OCI-LY1 (cell line): ENCODE results near the gene HLCS.

Experiments used
- H2AFZ ChIP-seq: fragments of 200-600 bp; sonication (generic), shearing (Covaris generic); 2 replicates; pipeline ENCODE4 v1.6.0; 2014; ENCODE audit warnings: antibody characterized with exemption, mild to moderate bottlenecking, low read length
- H3F3A ChIP-seq: fragments of 200-600 bp; sonication (generic), shearing (Covaris generic); 2 replicates; pipeline ENCODE4 v1.6.0; 2014; ENCODE audit warnings: mild to moderate bottlenecking, antibody characterized with exemption, low read length, moderate library complexity; ENCODE audit not compliant: insufficient read depth
- H3K27ac ChIP-seq: fragments of 200-600 bp; sonication (generic); 2 replicates; pipeline ENCODE4 v1.5.1; 2014; ENCODE audit warnings: low read length, mixed run types, mild to moderate bottlenecking, low read depth; ENCODE audit not compliant: poor library complexity, severe bottlenecking
- H3K27me3 ChIP-seq: fragments of 200-600 bp; sonication (generic); 2 replicates; pipeline ENCODE4 v1.6.0; 2014; ENCODE audit warnings: antibody characterized with exemption, mild to moderate bottlenecking, low read length, moderate library complexity; ENCODE audit not compliant: insufficient read depth
- H3K36me3 ChIP-seq: fragments of 200-600 bp; sonication (generic); 2 replicates; pipeline ENCODE4 v1.6.1; 2014; ENCODE audit warnings: mild to moderate bottlenecking, antibody characterized with exemption, low read length, moderate library complexity, mixed read lengths; ENCODE audit not compliant: insufficient read depth
- H3K4me1 ChIP-seq: fragments of 200-600 bp; sonication (generic); 2 replicates; pipeline ENCODE4 v1.5.1; 2014; ENCODE audit warnings: mild to moderate bottlenecking, low read length, moderate library complexity; ENCODE audit not compliant: insufficient read depth, severe bottlenecking
- H3K4me2 ChIP-seq: fragments of 200-600 bp; sonication (generic), shearing (Covaris generic); 2 replicates; pipeline ENCODE4 v1.6.1; 2014; ENCODE audit warnings: low read length
- H3K4me3 ChIP-seq: fragments of 200-600 bp; sonication (generic); 2 replicates; pipeline ENCODE4 v1.5.1; 2014; ENCODE audit warnings: low read length, low read depth, mild to moderate bottlenecking, mixed read lengths; ENCODE audit not compliant: poor library complexity, severe bottlenecking
- H3K79me2 ChIP-seq: fragments of 200-600 bp; shearing (Covaris generic); 2 replicates; pipeline ENCODE4 v1.6.1; 2016; ENCODE audit warnings: mixed run types, low read length, mixed read lengths; ENCODE audit not compliant: insufficient read depth
- H3K9ac ChIP-seq: fragments of 200-600 bp; sonication (generic), shearing (Covaris generic); 2 replicates; pipeline ENCODE4 v1.6.1; 2014; ENCODE audit warnings: mild to moderate bottlenecking, low read length, mixed read lengths
- H3K9me2 ChIP-seq: fragments of 200-600 bp; sonication (generic), shearing (Covaris generic); 2 replicates; pipeline ENCODE4 v1.6.1; 2014; ENCODE audit warnings: low read depth, mild to moderate bottlenecking, low read length, mixed read lengths
- H3K9me3 ChIP-seq: fragments of 200-600 bp; shearing (Covaris generic); 2 replicates; pipeline ENCODE4 v1.6.1; 2014; ENCODE audit warnings: low read length, mixed read lengths
- H4K20me1 ChIP-seq: fragments of 200-600 bp; sonication (generic), shearing (Covaris generic); 2 replicates; pipeline ENCODE4 v1.6.0; 2016; ENCODE audit warnings: mild to moderate bottlenecking, low read length; ENCODE audit not compliant: insufficient read depth
- EZH2 ChIP-seq: fragments of 200-600 bp; sonication (generic), shearing (Covaris generic); IDR thresholded peaks from 2 replicates; pipeline ENCODE4 v1.8.0; 2017; ENCODE audit warnings: borderline replicate concordance, mixed run types, mild to moderate bottlenecking, antibody characterized with exemption, low read length, moderate library complexity, mixed read lengths
- TF ChIP-seq, protein P1 (sequence below): fragments of 200-600 bp; sonication (generic), shearing (Covaris generic); IDR thresholded peaks from 2 replicates; pipeline ENCODE4 v1.5.1; 2017; ENCODE audit warnings: mild to moderate bottlenecking, antibody characterized with exemption, low read length, moderate library complexity, mixed read lengths

The HLCS gene

DNA sequence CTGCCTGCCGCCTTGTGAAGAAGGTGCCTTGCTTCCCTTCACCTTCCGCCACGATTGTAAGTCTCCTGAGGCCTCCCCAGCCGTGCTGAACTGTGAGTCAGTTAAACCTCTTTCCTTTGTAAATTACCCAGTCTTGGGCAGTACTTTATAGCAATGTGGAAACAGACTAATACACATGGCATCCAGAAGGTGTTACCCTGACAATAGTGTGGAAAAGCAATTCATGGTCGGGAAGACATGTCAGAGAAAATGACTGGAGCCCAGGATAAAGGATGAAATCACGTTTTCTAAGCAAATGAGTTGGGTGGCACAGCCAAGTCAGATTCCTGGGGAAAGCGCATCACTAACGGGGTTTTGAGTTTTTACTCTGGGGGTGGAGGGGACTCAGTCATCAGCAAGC, 76.4 kb downstream of the HLCS start:
- no peak overlapping the region for H3K27ac ChIP-seq

DNA sequence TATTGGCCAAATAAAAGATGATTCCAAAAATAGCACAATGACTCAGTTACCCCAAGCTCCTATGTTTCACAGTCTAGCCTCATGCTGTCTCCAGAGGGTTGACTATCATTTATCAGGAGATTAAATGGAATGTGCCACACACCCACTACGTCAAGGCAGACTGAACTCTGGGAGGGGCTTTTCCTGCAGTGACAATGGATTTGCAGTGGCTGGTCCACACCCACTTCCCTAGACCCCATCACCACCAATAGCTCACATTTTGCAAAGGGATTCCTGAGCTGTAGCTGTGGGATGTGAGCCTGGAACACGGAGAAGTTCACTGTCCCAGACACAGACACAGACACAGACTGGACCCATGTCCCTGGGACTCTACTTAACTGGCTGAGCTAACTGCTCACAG, 77.1 kb downstream of the HLCS start:
- no peak for TF ChIP-seq EZH2
- TF ChIP-seq, protein P1, sequence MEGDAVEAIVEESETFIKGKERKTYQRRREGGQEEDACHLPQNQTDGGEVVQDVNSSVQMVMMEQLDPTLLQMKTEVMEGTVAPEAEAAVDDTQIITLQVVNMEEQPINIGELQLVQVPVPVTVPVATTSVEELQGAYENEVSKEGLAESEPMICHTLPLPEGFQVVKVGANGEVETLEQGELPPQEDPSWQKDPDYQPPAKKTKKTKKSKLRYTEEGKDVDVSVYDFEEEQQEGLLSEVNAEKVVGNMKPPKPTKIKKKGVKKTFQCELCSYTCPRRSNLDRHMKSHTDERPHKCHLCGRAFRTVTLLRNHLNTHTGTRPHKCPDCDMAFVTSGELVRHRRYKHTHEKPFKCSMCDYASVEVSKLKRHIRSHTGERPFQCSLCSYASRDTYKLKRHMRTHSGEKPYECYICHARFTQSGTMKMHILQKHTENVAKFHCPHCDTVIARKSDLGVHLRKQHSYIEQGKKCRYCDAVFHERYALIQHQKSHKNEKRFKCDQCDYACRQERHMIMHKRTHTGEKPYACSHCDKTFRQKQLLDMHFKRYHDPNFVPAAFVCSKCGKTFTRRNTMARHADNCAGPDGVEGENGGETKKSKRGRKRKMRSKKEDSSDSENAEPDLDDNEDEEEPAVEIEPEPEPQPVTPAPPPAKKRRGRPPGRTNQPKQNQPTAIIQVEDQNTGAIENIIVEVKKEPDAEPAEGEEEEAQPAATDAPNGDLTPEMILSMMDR = no peak
- H3K79me2 ChIP-seq = no peaks in the 10 kb centered on the region
- peaks cover 6% of the 10 kb centered on the region for H3K9me3 ChIP-seq
- no peak overlapping the region for H3K4me3 ChIP-seq
- H3K9ac ChIP-seq = no peak overlapping the region
- no peaks in the 10 kb centered on the region for H3K9me2 ChIP-seq
- no peaks in the 10 kb centered on the region for H4K20me1 ChIP-seq
- no peaks in the 10 kb centered on the region for H3F3A ChIP-seq
- H3K27ac ChIP-seq = no peak overlapping the region
- H2AFZ ChIP-seq = no peak overlapping the region
- H3K4me1 ChIP-seq = no peaks in the 10 kb centered on the region
- no peaks in the 10 kb centered on the region for H3K27me3 ChIP-seq
- H3K36me3 ChIP-seq = no peaks in the 10 kb centered on the region
- no peak overlapping the region for H3K4me2 ChIP-seq

More for the DNA sequence above, 76.4 kb downstream of the HLCS start:
- H3F3A ChIP-seq = no peaks in the 10 kb centered on the region
- H4K20me1 ChIP-seq = no peaks in the 10 kb centered on the region
- no peaks in the 10 kb centered on the region for H3K79me2 ChIP-seq
- no peak overlapping the region for H3K9ac ChIP-seq
- no peaks in the 10 kb centered on the region for H3K4me1 ChIP-seq
- no peak overlapping the region for H2AFZ ChIP-seq
- peaks cover 4% of the 10 kb centered on the region; the same call in 1 of the 2 replicates for H3K36me3 ChIP-seq
- no peak overlapping the region for H3K4me3 ChIP-seq
- H3K9me2 ChIP-seq = no peaks in the 10 kb centered on the region
- H3K4me2 ChIP-seq = no peak overlapping the region
- no peaks in the 10 kb centered on the region for H3K27me3 ChIP-seq
- no peak for TF ChIP-seq EZH2
- TF ChIP-seq, protein P1 = no peak
- H3K9me3 ChIP-seq = no peaks in the 10 kb centered on the region

DNA sequence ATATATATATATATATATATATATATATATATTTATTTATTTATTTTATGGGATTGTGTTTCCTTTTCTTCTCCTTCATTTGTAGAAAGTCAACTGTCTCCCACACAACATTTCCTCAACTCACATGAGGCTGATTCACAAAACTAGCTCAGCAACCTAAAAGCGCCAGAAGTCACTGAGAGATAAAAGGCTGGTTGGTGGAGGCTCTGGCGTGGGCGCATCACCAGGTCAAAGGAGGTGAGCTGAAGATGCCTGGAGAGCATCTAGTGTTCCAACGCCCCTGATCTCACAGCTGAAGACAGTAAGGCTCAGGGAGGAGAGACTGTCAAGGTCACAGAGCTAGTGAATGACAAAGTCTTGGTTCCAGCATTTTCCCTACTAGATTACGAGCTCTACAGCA, 78.0 kb downstream of the HLCS start:
- H3K9me2 ChIP-seq = no peaks in the 10 kb centered on the region
- peaks cover 3% of the 10 kb centered on the region; the same call in 1 of the 2 replicates for H3K36me3 ChIP-seq
- H3K4me2 ChIP-seq = no peak overlapping the region
- H3K79me2 ChIP-seq = no peaks in the 10 kb centered on the region
- no peak overlapping the region for H3K4me3 ChIP-seq
- no peak overlapping the region for H2AFZ ChIP-seq
- H3K9ac ChIP-seq = no peak overlapping the region
- H3K4me1 ChIP-seq = no peaks in the 10 kb centered on the region
- TF ChIP-seq, protein P1 = no peak
- no peak for TF ChIP-seq EZH2
- no peak overlapping the region for H3K27ac ChIP-seq
- no peaks in the 10 kb centered on the region for H3F3A ChIP-seq
- H3K27me3 ChIP-seq = no peaks in the 10 kb centered on the region
- H4K20me1 ChIP-seq = no peaks in the 10 kb centered on the region
- H3K9me3 ChIP-seq = peaks cover 13% of the 10 kb centered on the region
